HEK293 (cell line): ENCODE results near the gene INF2.

Experiments used
- CTCF ChIA-PET: fragments of 350-600 bp; formaldehyde crosslinking; extraction: SDS; loops from one replicate; lab custom pipeline; 2021; ENCODE audit warnings: antibody characterized with exemption; lab: Yijun Ruan, JAX
- POLR2A ChIA-PET: fragments of 300-600 bp; formaldehyde crosslinking; extraction: SDS; loops from one replicate; lab custom pipeline; 2020; ENCODE audit warnings: antibody characterized with exemption, inconsistent platforms; lab: Yijun Ruan, JAX
- H3K27ac ChIP-seq: fragments of 200-500 bp; sonication (Bioruptor generic); 2 replicates; pipeline ENCODE4 v1.5.1; 2014; ENCODE audit warnings: low read depth, low read length, control low read depth, inconsistent platforms; ENCODE audit errors: extremely low read depth
- H3K36me3 ChIP-seq, 2 experiments: fragments of 200-500 bp in 1 of 2; sonication (Bioruptor generic) in 1 of 2; 1 replicate in 1 of 2; 2 replicates in 1 of 2; pipeline ENCODE4 v1.5.1; 2014 to 2017; ENCODE audit warnings: inconsistent platforms in 2 of 2, low read length in 2 of 2; ENCODE audit not compliant: control insufficient read depth in 2 of 2, insufficient read depth in 1 of 2
- H3K4me1 ChIP-seq: fragments of 200-500 bp; sonication (Bioruptor generic); 2 replicates; pipeline ENCODE4 v1.5.1; 2014; ENCODE audit warnings: mild to moderate bottlenecking, low read length, inconsistent platforms; ENCODE audit not compliant: control insufficient read depth, insufficient read depth
- H3K4me3 ChIP-seq: 2 replicates; pipeline ENCODE4 v1.5.1; 2011; ENCODE audit warnings: low read depth, mild to moderate bottlenecking, control low read depth, low read length, moderate library complexity
- H3K9me3 ChIP-seq: fragments of 200-500 bp; sonication (Bioruptor generic); 2 replicates; pipeline ENCODE4 v1.5.1; 2014; ENCODE audit warnings: low read depth, low read length, inconsistent platforms; ENCODE audit not compliant: control insufficient read depth, insufficient read depth
- GLIS1 ChIP-seq: fragments of 450-650 bp; formaldehyde crosslinking; IDR thresholded peaks from 2 replicates; pipeline ENCODE4 v1.5.1; 2016; ENCODE audit warnings: missing biosample characterization, missing genetic modification characterization
- KLF16 ChIP-seq: fragments of 450-650 bp; formaldehyde crosslinking; IDR thresholded peaks from 2 replicates; pipeline ENCODE4 v1.5.1; 2017; ENCODE audit warnings: missing biosample characterization, missing genetic modification characterization
- KLF9 ChIP-seq: fragments of 450-650 bp; formaldehyde crosslinking; IDR thresholded peaks from 2 replicates; pipeline ENCODE4 v1.5.1; 2016; ENCODE audit warnings: missing biosample characterization, missing genetic modification characterization, low read depth
- OVOL3 ChIP-seq: fragments of 450-650 bp; formaldehyde crosslinking; IDR thresholded peaks from 2 replicates; pipeline ENCODE4 v1.5.1; 2016; ENCODE audit warnings: missing biosample characterization, missing genetic modification characterization
- SP7 ChIP-seq: fragments of 450-650 bp; formaldehyde crosslinking; IDR thresholded peaks from 2 replicates; pipeline ENCODE4 v1.5.1; 2016; ENCODE audit warnings: missing biosample characterization, missing genetic modification characterization
- TCF7L2 ChIP-seq: IDR thresholded peaks from 2 replicates; pipeline ENCODE4 v1.6.1; 2011; ENCODE audit warnings: low read depth, mild to moderate bottlenecking, inconsistent platforms, low read length, moderate library complexity, borderline replicate concordance
- YY2 ChIP-seq: fragments of 450-650 bp; formaldehyde crosslinking; IDR thresholded peaks from 2 replicates; pipeline ENCODE4 v1.5.1; 2016; ENCODE audit warnings: missing biosample characterization, missing genetic modification characterization
- ZBTB21 ChIP-seq: fragments of 450-650 bp; formaldehyde crosslinking; IDR thresholded peaks from 2 replicates; pipeline ENCODE4 v1.5.1; 2017; ENCODE audit warnings: missing biosample characterization, missing genetic modification characterization
- ZNF335 ChIP-seq: fragments of 450-650 bp; formaldehyde crosslinking; conservative IDR thresholded peaks from 2 replicates; pipeline ENCODE4 v1.5.1; 2016; ENCODE audit warnings: missing biosample characterization, missing genetic modification characterization
- ZNF561 ChIP-seq: fragments of 450-650 bp; IDR thresholded peaks from 2 replicates; pipeline ENCODE4 v1.5.1; 2018; ENCODE audit warnings: missing biosample characterization, missing genetic modification characterization, borderline replicate concordance
- ZNF600 ChIP-seq: fragments of 450-650 bp; formaldehyde crosslinking; IDR thresholded peaks from 2 replicates; pipeline ENCODE4 v1.5.1; 2016; ENCODE audit warnings: missing biosample characterization, missing genetic modification characterization
- ZNF610 ChIP-seq: fragments of 450-650 bp; formaldehyde crosslinking; IDR thresholded peaks from 2 replicates; pipeline ENCODE4 v1.5.1; 2016; ENCODE audit warnings: missing biosample characterization, missing genetic modification characterization, borderline replicate concordance
- ZNF677 ChIP-seq: fragments of 450-650 bp; IDR thresholded peaks from 2 replicates; pipeline ENCODE4 v1.5.0; 2018; ENCODE audit warnings: missing biosample characterization, mild to moderate bottlenecking, missing genetic modification characterization, moderate library complexity
- ZNF830 ChIP-seq: fragments of 450-650 bp; IDR thresholded peaks from 2 replicates; pipeline ENCODE4 v1.5.0; 2018; ENCODE audit warnings: missing biosample characterization, missing genetic modification characterization, low read depth, mild to moderate bottlenecking, moderate library complexity
- ZNF843 ChIP-seq: fragments of 450-650 bp; formaldehyde crosslinking; IDR thresholded peaks from 2 replicates; pipeline ENCODE4 v1.5.1; 2016; ENCODE audit warnings: missing biosample characterization, missing genetic modification characterization
- ZSCAN30 ChIP-seq: fragments of 450-650 bp; IDR thresholded peaks from 2 replicates; pipeline ENCODE4 v1.5.1; 2018; ENCODE audit warnings: missing biosample characterization, mild to moderate bottlenecking, missing genetic modification characterization, moderate library complexity
- ZXDB ChIP-seq: fragments of 450-650 bp; formaldehyde crosslinking; IDR thresholded peaks from 2 replicates; pipeline ENCODE4 v1.5.1; 2016; ENCODE audit warnings: missing biosample characterization, missing genetic modification characterization
- TF ChIP-seq, protein P1 (sequence below): fragments of 450-650 bp; formaldehyde crosslinking; IDR thresholded peaks from 2 replicates; pipeline ENCODE4 v1.5.1; 2016; ENCODE audit warnings: missing biosample characterization, missing genetic modification characterization
- TF ChIP-seq, protein P2 (sequence below): fragments of 450-650 bp; formaldehyde crosslinking; IDR thresholded peaks from 2 replicates; pipeline ENCODE4 v1.5.1; 2016; ENCODE audit warnings: missing biosample characterization, missing genetic modification characterization
- TF ChIP-seq, protein P3 (sequence below): fragments of 450-650 bp; formaldehyde crosslinking; IDR thresholded peaks from 2 replicates; pipeline ENCODE4 v1.5.1; 2016; ENCODE audit warnings: missing biosample characterization, missing genetic modification characterization
- TF ChIP-seq, protein P4 (sequence below): fragments of 450-650 bp; formaldehyde crosslinking; IDR thresholded peaks from 2 replicates; pipeline ENCODE4 v1.5.1; 2016; ENCODE audit warnings: missing biosample characterization, missing genetic modification characterization
- TF ChIP-seq, protein P5 (sequence below): fragments of 450-650 bp; formaldehyde crosslinking; IDR thresholded peaks from 2 replicates; pipeline ENCODE4 v1.5.1; 2016; ENCODE audit warnings: missing biosample characterization, missing genetic modification characterization, borderline replicate concordance
- TF ChIP-seq, protein P6 (sequence below): fragments of 450-650 bp; formaldehyde crosslinking; IDR thresholded peaks from 2 replicates; pipeline ENCODE4 v1.5.1; 2016; ENCODE audit warnings: missing biosample characterization, missing genetic modification characterization

The INF2 gene

DNA sequence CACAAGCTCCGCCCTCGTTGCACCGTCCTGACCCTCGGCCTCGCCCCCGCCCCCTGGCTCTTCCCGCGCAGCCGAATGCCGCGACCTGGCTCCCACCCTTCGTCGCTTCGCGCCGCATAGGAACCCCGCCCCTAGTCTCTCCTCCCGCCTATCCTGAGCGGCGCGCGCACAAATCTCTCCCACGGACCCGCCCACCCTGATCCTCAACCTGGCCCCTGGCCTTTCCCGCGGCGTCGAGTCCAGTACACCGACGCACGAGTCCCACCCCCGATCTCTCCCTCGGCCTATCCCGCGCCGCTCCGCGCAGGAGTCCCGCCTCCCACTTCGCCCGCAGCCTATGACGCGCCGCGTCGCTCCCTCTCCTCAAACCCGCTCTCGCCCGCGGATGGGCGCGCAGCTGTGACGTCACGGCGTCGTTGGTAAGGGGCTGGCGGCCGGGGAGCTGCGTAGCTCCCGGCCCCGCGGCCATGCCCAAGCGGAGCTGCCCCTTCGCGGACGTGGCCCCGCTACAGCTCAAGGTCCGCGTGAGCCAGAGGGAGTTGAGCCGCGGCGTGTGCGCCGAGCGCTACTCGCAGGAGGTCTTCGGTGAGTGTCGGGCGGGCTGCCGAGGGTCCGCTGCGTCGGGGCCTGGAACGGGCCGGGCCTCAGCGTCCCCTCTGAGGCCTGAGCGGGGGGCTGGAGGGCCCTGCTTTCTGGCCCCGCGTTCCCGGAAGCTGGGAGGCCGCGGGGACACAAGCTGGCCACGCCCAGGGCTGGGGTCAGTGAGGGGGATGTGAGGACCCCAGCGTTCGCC, 63.5 kb downstream of the INF2 start, which contains the start of gene SIVA1:
TSS of gene SIVA1 (plus strand) at position 413 of the 793 bp plus-strand sequence. CDS start at position 468, 55 bp downstream.
- Histone ChIP-seq H3K36me3 (peaks cover 0 to 42% of the 10 kb centered on the region in 2 experiments; a peak in 1 of 3 replicates), H3K9me3 (no peaks in the 10 kb centered on the region), H3K4me3 (peak within 1 kb of the TSS; percentile 100), H3K4me1 (no peaks in the 10 kb centered on the region; the same call in 1 of the 2 replicates), H3K27ac (peak within 1 kb of the TSS; percentile 92)
- CTCF ChIA-PET: interaction anchor here (0.6 to 1.0 kb wide), 8 partner anchors 27 to 338 kb away, joined by 3 to 7 read pairs (median 3); partner anchors contain the start of gene ADSS1
- POLR2A ChIA-PET: interaction anchor here (0.6 to 2.4 kb wide), 24 partner anchors 9 to 548 kb away, joined by 3 to 14 read pairs (median 4); partner anchors contain the start of gene CEP170B
- peak; percentile 73 for TF ChIP-seq SP7 (tag by site-specific recombination)
- TF ChIP-seq ZNF561: peak; percentile 94; the same call in 1 of the 2 replicates
- TF ChIP-seq, protein P1, sequence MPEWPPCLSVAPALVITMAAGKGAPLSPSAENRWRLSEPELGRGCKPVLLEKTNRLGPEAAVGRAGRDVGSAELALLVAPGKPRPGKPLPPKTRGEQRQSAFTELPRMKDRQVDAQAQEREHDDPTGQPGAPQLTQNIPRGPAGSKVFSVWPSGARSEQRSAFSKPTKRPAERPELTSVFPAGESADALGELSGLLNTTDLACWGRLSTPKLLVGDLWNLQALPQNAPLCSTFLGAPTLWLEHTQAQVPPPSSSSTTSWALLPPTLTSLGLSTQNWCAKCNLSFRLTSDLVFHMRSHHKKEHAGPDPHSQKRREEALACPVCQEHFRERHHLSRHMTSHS (tag by site-specific recombination): no peak
- peak; percentile 54 for TF ChIP-seq KLF16 (tag by site-specific recombination)
- TF ChIP-seq ZNF610: peak; percentile 66
- TF ChIP-seq, protein P2, sequence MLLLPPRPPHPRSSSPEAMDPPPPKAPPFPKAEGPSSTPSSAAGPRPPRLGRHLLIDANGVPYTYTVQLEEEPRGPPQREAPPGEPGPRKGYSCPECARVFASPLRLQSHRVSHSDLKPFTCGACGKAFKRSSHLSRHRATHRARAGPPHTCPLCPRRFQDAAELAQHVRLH: peak; percentile 64; the same call in 1 of the 2 replicates
- TF ChIP-seq ZNF830 (tag by site-specific recombination): no peak
- TF ChIP-seq TCF7L2: no peak
- TF ChIP-seq, protein P3, sequence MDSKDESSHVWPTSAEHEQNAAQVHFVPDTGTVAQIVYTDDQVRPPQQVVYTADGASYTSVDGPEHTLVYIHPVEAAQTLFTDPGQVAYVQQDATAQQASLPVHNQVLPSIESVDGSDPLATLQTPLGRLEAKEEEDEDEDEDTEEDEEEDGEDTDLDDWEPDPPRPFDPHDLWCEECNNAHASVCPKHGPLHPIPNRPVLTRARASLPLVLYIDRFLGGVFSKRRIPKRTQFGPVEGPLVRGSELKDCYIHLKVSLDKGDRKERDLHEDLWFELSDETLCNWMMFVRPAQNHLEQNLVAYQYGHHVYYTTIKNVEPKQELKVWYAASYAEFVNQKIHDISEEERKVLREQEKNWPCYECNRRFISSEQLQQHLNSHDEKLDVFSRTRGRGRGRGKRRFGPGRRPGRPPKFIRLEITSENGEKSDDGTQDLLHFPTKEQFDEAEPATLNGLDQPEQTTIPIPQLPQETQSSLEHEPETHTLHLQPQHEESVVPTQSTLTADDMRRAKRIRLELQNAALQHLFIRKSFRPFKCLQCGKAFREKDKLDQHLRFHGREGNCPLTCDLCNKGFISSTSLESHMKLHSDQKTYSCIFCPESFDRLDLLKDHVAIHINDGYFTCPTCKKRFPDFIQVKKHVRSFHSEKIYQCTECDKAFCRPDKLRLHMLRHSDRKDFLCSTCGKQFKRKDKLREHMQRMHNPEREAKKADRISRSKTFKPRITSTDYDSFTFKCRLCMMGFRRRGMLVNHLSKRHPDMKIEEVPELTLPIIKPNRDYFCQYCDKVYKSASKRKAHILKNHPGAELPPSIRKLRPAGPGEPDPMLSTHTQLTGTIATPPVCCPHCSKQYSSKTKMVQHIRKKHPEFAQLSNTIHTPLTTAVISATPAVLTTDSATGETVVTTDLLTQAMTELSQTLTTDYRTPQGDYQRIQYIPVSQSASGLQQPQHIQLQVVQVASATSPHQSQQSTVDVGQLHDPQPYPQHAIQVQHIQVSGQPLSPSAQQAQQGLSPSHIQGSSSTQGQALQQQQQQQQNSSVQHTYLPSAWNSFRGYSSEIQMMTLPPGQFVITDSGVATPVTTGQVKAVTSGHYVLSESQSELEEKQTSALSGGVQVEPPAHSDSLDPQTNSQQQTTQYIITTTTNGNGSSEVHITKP (tag by site-specific recombination): peak; percentile 69
- TF ChIP-seq YY2: peak; percentile 75
- peak; percentile 92 for TF ChIP-seq KLF9 (tag by site-specific recombination)
- peak; percentile 63 for TF ChIP-seq GLIS1 (tag by site-specific recombination)
- TF ChIP-seq OVOL3 (tag by site-specific recombination): no peak
- TF ChIP-seq ZBTB21: peak; percentile 98
- TF ChIP-seq, protein P4, sequence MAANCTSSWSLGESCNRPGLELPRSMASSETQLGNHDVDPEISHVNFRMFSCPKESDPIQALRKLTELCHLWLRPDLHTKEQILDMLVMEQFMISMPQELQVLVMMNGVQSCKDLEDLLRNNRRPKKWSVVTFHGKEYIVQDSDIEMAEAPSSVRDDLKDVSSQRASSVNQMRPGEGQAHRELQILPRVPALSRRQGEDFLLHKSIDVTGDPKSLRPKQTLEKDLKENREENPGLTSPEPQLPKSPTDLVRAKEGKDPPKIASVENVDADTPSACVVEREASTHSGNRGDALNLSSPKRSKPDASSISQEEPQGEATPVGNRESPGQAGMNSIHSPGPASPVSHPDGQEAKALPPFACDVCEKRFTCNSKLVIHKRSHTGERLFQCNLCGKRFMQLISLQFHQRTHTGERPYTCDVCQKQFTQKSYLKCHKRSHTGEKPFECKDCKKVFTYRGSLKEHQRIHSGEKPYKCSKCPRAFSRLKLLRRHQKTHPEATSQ (tag by site-specific recombination): peak; percentile 89; the same call in 1 of the 2 replicates
- TF ChIP-seq, protein P5, sequence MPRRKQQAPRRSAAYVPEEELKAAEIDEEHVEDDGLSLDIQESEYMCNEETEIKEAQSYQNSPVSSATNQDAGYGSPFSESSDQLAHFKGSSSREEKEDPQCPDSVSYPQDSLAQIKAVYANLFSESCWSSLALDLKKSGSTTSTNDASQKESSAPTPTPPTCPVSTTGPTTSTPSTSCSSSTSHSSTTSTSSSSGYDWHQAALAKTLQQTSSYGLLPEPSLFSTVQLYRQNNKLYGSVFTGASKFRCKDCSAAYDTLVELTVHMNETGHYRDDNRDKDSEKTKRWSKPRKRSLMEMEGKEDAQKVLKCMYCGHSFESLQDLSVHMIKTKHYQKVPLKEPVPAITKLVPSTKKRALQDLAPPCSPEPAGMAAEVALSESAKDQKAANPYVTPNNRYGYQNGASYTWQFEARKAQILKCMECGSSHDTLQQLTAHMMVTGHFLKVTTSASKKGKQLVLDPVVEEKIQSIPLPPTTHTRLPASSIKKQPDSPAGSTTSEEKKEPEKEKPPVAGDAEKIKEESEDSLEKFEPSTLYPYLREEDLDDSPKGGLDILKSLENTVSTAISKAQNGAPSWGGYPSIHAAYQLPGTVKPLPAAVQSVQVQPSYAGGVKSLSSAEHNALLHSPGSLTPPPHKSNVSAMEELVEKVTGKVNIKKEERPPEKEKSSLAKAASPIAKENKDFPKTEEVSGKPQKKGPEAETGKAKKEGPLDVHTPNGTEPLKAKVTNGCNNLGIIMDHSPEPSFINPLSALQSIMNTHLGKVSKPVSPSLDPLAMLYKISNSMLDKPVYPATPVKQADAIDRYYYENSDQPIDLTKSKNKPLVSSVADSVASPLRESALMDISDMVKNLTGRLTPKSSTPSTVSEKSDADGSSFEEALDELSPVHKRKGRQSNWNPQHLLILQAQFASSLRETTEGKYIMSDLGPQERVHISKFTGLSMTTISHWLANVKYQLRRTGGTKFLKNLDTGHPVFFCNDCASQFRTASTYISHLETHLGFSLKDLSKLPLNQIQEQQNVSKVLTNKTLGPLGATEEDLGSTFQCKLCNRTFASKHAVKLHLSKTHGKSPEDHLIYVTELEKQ (tag by site-specific recombination): 0 out of 2 replicates have a peak, but pooled peaks have one; percentile 27
- TF ChIP-seq ZSCAN30 (tag by site-specific recombination): peak; percentile 89
- TF ChIP-seq, protein P6, sequence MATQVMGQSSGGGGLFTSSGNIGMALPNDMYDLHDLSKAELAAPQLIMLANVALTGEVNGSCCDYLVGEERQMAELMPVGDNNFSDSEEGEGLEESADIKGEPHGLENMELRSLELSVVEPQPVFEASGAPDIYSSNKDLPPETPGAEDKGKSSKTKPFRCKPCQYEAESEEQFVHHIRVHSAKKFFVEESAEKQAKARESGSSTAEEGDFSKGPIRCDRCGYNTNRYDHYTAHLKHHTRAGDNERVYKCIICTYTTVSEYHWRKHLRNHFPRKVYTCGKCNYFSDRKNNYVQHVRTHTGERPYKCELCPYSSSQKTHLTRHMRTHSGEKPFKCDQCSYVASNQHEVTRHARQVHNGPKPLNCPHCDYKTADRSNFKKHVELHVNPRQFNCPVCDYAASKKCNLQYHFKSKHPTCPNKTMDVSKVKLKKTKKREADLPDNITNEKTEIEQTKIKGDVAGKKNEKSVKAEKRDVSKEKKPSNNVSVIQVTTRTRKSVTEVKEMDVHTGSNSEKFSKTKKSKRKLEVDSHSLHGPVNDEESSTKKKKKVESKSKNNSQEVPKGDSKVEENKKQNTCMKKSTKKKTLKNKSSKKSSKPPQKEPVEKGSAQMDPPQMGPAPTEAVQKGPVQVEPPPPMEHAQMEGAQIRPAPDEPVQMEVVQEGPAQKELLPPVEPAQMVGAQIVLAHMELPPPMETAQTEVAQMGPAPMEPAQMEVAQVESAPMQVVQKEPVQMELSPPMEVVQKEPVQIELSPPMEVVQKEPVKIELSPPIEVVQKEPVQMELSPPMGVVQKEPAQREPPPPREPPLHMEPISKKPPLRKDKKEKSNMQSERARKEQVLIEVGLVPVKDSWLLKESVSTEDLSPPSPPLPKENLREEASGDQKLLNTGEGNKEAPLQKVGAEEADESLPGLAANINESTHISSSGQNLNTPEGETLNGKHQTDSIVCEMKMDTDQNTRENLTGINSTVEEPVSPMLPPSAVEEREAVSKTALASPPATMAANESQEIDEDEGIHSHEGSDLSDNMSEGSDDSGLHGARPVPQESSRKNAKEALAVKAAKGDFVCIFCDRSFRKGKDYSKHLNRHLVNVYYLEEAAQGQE (tag by site-specific recombination): peak; percentile 37; the same call in 1 of the 2 replicates
- TF ChIP-seq ZNF600 (tag by site-specific recombination): peak; percentile 62; the same call in 1 of the 2 replicates
- no peak for TF ChIP-seq ZNF677 (tag by site-specific recombination)
- TF ChIP-seq ZNF335 (tag by site-specific recombination): peak; percentile 94
- TF ChIP-seq ZXDB (tag by site-specific recombination): peak; percentile 97
- TF ChIP-seq ZNF843 (tag by site-specific recombination): peak; percentile 64
